MV-4-11 (cell line): ENCODE measurements around the gene TMEM108.
A peak's percentile ranks its signal among the peaks of the same experiment; 100 is the strongest.

Source experiments
- DNase-seq: peaks from one replicate; lab custom pipeline; 2025; lab: John Stamatoyannopoulos, UW

Gene TMEM108

DNA sequence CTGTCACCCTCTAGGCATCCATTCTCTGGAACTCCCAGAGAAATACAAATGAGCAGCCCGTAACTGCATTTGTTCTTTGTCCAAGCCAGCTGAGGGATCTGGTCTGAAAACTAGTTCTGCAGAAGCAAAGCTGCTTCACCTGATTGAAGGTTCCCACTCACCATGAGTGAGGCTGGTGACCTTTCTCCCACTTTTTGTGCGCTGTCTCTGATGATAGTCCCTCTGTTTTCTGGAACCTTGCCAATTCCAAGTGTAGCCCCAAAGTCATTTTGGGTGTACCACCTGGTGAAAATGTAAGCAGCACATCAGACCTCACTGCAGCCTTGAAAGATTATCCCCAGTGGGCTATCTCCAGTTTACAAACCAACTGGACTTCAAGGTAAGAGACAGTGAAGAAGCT lies 322.3 kb downstream of the TMEM108 start:
- DNase-seq = no peak

- no peak for DNase-seq
These were observed 322.8 kb downstream of the TMEM108 start for GRCh38 chr3:133361011-133361410.

GRCh38 chr3:133361435-133361834 lies 323.2 kb downstream of the TMEM108 start:
- DNase-seq = no peak

DNA sequence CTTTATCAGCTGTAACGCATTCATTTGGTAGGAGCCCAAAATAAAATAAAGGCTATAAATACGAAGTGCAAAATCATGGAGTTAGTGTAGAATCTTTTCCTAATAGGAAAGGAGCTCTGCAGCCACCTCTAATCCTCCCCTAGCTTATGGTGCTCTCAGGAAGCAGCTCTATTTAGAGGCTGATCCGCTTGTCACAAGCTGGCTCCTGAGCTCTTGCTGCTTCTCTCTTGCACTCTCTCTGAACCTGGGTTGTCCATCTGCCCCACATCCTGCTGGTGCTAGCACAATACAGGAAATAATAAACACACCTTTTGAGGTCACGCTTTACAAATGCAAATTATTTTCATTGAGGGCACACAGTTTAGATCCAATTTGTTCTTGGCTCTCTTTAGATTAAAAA lies 324.3 kb downstream of the TMEM108 start:
- no peak for DNase-seq

- no peak for DNase-seq
These were observed 326.5 kb downstream of the TMEM108 start for GRCh38 chr3:133364704-133365103.

GRCh38 chr3:133366921-133367320 lies 328.7 kb downstream of the TMEM108 start:
- no peak for DNase-seq

DNA sequence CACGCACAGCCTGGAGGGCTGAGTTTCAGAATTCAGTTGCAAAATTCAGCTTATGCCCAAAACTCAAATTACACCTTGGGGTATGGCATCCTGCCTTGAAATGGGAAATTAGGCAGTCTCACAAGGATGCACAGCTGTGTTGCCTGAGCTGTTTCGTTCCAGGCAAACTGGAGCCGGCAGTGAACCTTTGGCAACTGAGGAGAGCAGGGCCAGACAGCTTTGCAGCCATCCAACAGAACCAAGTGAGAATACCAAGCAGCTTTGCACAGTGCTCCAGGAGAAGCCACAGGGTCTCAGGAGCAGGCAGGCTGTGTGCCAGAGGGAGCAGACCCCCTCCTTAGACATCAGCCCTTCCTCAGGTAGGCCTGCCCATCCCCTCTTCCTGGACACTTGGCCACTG lies 329.2 kb downstream of the TMEM108 start:
- no peak for DNase-seq

DNA sequence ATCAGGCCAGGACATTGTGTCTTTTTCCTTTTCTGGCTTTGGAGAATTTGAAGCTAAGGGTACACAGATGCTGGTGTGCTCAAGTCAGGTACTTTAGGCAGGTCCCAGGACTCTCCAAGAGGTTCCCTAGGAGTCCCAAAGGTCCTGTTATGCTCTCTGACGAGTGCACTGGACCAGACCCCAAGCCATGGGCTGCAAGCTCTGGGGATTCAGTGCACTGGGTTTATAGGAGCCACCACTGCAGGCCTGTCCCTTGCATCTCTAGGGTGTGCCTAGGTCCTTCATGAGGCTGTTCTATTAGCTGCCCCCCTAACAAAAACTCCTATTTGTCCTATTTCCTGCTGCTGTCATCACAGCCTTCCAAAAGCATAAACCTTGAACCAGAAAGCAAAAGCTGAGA lies 329.8 kb downstream of the TMEM108 start:
- DNase-seq = no peak

DNA sequence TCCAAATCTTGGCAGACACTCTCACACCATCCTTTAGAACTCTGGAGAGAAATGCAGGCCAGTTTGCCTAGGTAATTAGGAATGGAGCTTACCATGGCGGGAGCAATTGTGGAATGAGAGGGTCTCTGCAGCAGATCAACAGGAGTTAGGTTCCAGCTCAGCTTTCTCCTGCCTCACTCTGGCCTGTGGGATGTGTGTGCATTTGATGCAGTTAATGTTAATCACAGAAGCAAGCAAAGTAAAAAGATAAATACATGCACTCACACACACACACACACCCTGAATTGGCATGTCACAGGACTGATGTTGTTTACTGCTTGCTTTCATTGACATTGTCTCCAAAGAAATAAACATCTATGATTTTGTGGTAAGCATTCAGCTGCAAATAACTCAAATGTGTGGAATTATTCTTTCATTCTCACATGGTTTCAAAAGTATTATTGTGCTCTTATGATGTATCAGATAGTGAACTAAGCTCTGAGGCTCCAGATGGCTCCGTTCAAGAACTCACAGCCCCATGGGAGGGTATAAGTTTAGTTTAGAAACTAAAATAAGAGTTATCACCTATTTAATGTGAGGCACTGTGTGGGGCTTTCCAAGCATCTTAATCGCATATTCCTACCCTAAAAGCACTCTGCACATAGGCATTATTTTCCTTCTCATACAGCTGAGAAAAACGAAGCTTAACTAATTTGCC lies 330.3 kb downstream of the TMEM108 start:
- DNase-seq = no peak

GRCh38 chr3:133369068-133369440 lies 330.9 kb downstream of the TMEM108 start:
- DNase-seq = no peak

GRCh38 chr3:133371181-133371580 lies 333.0 kb downstream of the TMEM108 start:
- no peak for DNase-seq

DNA sequence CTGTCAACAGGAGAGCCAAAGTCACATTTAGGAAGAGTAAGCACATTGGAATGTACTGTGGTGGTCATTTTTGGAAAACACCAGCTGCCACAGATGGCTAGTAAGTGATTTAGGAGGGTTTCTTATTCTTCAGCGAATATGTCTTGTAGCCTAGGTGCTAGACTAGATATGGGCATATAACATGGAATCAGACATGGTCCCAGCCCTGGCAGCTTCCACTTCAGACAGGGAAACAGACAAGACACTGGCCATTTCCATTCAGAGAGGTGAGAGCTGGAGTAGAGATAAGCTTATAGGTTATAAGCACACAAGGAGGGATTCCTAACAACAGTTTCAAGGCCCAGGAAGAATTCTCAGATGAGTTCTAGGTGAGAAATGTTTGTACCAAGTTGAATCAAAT lies 333.5 kb downstream of the TMEM108 start:
- no peak for DNase-seq

DNA sequence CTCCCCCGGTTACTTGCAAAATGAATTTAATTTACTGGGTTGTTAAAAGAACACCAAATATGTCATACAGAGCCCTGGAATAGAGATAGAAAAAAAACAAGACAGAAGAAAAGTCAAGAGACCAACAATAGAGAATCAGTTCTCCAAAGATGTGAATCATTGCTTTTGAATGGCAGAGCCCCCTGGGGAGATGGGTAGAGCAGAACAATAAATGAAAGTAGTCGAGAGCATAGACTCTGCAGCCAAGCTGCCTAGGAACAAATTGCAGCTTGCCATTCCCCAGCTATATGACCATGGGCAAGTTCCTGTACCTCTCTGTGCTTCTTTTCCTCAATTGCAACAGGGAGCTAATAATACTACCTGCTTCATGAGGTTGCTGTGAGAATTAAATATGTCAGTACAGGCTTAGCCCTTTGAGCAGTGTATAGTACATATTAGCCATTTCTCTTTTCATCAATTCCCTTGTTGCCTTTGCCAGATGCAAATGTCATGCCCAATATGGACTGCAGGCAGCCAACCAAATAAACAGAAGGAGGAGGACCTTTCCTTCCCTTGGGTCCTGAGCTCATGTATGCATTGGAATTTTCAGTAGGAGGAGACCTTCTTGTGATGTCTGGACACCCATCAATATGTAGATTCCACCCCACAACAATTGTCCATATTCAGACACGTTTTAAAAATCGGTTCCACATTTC lies 336.7 kb downstream of the TMEM108 start:
- DNase-seq = no peak

DNA sequence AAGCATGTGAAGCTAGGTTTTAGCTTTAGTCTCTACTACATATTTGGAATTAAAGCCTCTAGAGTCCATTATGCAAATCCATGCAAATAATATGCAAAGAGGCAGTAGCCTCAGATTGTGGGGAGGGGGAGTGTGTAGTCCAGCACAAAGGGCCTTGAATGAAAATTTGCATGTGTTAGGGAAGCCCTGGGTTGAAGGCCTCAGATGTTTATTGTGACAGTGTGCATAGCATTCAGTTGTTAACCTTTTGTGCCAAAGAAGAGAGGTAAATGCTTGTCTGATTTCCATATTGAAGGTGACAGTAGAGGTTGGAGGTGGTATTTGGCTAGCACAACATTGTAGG lies 337.2 kb downstream of the TMEM108 start:
- no peak for DNase-seq

GRCh38 chr3:133376810-133377209 lies 338.6 kb downstream of the TMEM108 start:
- DNase-seq = no peak

GRCh38 chr3:133377396-133377795 lies 339.2 kb downstream of the TMEM108 start:
- DNase-seq = peak; percentile 70

DNA sequence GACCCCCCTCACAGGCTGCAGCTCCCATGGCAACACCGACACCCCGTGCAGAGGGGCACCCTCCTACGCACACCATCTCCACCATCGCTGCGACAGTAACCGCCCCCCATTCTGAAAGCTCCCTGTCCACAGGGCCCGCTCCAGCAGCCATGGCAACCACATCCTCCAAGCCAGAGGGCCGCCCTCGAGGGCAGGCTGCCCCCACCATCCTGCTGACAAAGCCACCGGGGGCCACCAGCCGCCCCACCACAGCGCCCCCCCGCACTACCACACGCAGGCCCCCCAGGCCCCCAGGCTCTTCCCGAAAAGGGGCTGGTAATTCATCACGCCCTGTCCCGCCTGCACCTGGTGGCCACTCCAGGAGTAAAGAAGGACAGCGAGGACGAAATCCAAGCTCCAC lies 341.7 kb downstream of the TMEM108 start:
- DNase-seq = no peak

GRCh38 chr3:133380481-133381225 lies 342.5 kb downstream of the TMEM108 start:
- DNase-seq = no peak

DNA sequence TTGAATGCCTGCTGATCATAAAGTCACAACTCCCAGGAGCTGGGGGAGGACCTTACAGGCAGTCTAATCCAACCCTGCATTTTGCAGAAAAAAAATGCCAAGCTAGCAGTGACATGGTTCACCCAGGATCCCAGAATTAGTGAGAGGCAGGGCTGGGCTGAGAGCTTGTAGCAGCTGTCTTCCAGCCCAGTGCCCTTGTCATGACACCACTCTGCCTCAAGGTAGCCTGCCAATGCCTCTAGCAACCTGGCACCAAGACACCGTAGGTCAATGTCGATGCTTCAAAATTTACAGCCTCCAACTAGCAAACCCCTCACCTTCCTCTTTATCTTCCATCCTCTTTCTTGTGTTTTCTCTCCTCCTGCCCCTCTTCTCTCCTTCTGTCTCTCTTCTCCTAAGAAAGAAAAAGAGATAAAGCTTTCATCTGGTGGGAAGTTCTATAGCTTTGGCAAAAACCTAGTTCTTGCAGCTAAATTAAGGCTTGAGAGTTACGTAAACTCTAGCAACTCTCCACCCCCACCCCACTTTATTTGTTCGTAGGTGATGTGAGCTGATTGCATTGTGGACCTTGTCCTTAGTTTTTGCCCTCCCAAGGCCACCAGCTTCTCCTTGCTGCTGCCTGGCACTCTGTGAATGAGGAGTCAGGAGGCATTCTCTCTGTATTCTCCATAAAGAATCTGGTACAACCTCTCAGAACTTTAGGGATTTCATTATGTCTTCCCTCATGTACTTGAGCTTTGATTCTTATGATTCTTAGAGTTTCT lies 343.3 kb downstream of the TMEM108 start:
- no peak for DNase-seq

DNA sequence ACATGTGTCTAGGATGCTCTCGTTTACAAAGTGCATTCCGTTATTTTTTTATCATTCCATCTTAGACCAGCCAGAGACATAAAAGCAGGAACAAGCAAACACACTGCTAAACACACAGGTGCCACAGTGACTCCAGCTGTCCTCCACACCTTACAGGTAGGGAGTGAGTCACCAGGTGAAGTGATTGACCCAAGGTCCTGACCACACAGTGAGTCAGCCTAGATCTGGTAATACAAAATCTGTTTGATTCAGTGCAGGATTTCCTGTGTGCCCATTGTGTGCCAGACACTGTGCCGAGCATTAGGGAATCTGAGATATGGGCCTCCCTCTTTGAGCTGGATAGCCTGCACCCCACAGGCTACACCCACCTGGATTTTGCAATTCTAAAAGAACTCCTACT lies 345.0 kb downstream of the TMEM108 start:
- no peak for DNase-seq

DNA sequence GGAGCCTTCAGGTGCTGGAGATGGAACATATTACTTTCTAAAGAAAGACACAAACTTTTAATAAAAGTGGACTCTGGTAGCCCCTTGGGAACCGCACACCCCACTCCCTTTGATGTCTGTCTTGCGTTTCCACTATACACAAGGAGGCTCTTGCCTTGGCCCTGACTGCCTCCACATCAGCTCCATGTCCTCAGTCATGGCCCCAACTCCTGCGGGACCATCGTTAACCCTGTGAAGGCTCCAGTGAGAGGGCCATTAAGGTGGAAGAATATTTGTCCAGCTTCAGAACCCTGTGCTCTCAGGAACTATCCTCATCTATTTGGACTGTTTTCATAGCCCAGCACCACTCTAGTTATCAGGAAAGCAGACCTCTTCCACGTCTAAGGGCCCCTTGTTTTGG lies 345.6 kb downstream of the TMEM108 start:
- no peak for DNase-seq

GRCh38 chr3:133384331-133385027 lies 346.3 kb downstream of the TMEM108 start:
- peak; percentile 9 for DNase-seq
